Activated B cell treated with CpG ODN at 0.5 μM for 24 hours (primary cell): Measurements from ENCODE around the gene ZNF575. TPM values are rescaled to one million over a fixed set of nuclear protein-coding genes. Genes with fewer than 3 reads are reported as not detected.

ENCODE experiments used
- ATAC-seq: fragments of 200-7000 bp; cut with Tn5 transposase; one replicate; pipeline ENCODE4 v1.10.0; 2021; ENCODE audit warnings: low read depth, mild to moderate bottlenecking, moderate library complexity
- CTCF ChIA-PET: fragments of 350-600 bp; sonication (Branson Sonifier 250); formaldehyde crosslinking; loops from one replicate; lab custom pipeline; 2021; ENCODE audit warnings: antibody characterized with exemption; lab: Charles Lee
- POLR2A ChIA-PET: fragments of 350-600 bp; sonication (Branson Sonifier 250); formaldehyde crosslinking; loops from one replicate; lab custom pipeline; 2021; ENCODE audit warnings: antibody characterized with exemption; lab: Charles Lee
- DNase-seq: peaks from one replicate; pipeline ENCODE4 v3.0.0; 2022
- H3K27ac Mint-ChIP-seq: one replicate; pipeline ENCODE4 v1.8.0; 2020; ENCODE audit warnings: mixed read lengths
- H3K27me3 Mint-ChIP-seq: one replicate; pipeline ENCODE4 v1.8.0; 2021; ENCODE audit warnings: mixed read lengths
- H3K36me3 Mint-ChIP-seq: one replicate; pipeline ENCODE4 v1.8.0; 2021; ENCODE audit warnings: low read depth, mixed read lengths
- H3K4me1 Mint-ChIP-seq: one replicate; pipeline ENCODE4 v1.8.0; 2021; ENCODE audit warnings: mixed read lengths
- H3K4me3 Mint-ChIP-seq: one replicate; pipeline ENCODE4 v1.8.0; 2020; ENCODE audit warnings: mild to moderate bottlenecking, mixed read lengths
- H3K9me3 Mint-ChIP-seq: one replicate; pipeline ENCODE4 v1.8.0; 2020; ENCODE audit warnings: mixed read lengths
- CTCF ChIP-seq: fragments of 200-600 bp; IDR thresholded peaks from one replicate; pipeline ENCODE4 v1.8.0; 2022; ENCODE audit warnings: antibody characterized with exemption, mild to moderate bottlenecking
- intact Hi-C: fragments of 100-400 bp; cut with micrococcal nuclease; formaldehyde crosslinking; loops from one replicate; pipeline ENCODE4 v1.15.1; 2024
- total RNA-seq: library from RNA; stranded (reverse); gene quantifications from 2 replicates; pipeline ENCODE4 v1.2.3, GENCODE V29; 2022

Gene ZNF575
- total RNA-seq, 1 donor from 2014 or later: 1.9 TPM

GRCh38 chr19:43540381-43540780 lies 7.4 kb downstream of the ZNF575 start:
- Mint-ChIP-seq H3K36me3 (peaks cover 75% of the 10 kb centered on the region), H3K4me3 (no peak overlapping the region), H3K27ac (no peak overlapping the region)

GRCh38 chr19:43541920-43542650 lies 9.1 kb downstream of the ZNF575 start:
- Mint-ChIP-seq H3K27me3 (no peaks in the 10 kb centered on the region), H3K4me3 (no peak overlapping the region), H3K9me3 (peaks cover 7% of the 10 kb centered on the region), H3K27ac (no peak overlapping the region), H3K4me1 (no peaks in the 10 kb centered on the region), H3K36me3 (peaks cover 76% of the 10 kb centered on the region)
- DNase-seq: no peak
- POLR2A ChIA-PET: no interaction called here
- CTCF ChIA-PET: no interaction called here
- no peak for TF ChIP-seq CTCF
- intact Hi-C loops: no loop called here
- ATAC-seq: no peak

More at GRCh38 chr19:43540381-43540780, 7.4 kb downstream of the ZNF575 start:
- ATAC-seq (no peak), DNase-seq (no peak)
- peaks cover 1% of the 10 kb centered on the region for H3K4me1 Mint-ChIP-seq
- POLR2A ChIA-PET: no interaction called here
- H3K9me3 Mint-ChIP-seq: peaks cover 7% of the 10 kb centered on the region
- intact Hi-C loops: no loop called here
- H3K27me3 Mint-ChIP-seq: no peaks in the 10 kb centered on the region
- CTCF ChIA-PET: interaction anchor here (1.5 kb wide), 1 partner anchor 16 kb away, joined by 4 read pairs; no protein-coding TSS in a partner anchor
- no peak for TF ChIP-seq CTCF

- TF ChIP-seq CTCF: no peak
- H3K27ac Mint-ChIP-seq: no peak overlapping the region
- intact Hi-C loops: no loop called here
- peaks cover 67% of the 10 kb centered on the region for H3K36me3 Mint-ChIP-seq
- ChIA-PET POLR2A (interaction anchor here (0.7 kb wide), 1 partner anchor 80 kb away, joined by 4 read pairs; no protein-coding TSS in a partner anchor), CTCF (no interaction called here)
- H3K4me1 Mint-ChIP-seq: no peaks in the 10 kb centered on the region
- H3K27me3 Mint-ChIP-seq: no peaks in the 10 kb centered on the region
- ATAC-seq (no peak), DNase-seq (no peak)
- peaks cover 3% of the 10 kb centered on the region for H3K9me3 Mint-ChIP-seq
- no peak overlapping the region for H3K4me3 Mint-ChIP-seq
These were observed 11.1 kb downstream of the ZNF575 start for GRCh38 chr19:43544077-43544476.

- Mint-ChIP-seq H3K4me3 (no peak overlapping the region), H3K27ac (peak overlapping the region; percentile 18), H3K4me1 (no peaks in the 10 kb centered on the region), H3K36me3 (peaks cover 63% of the 10 kb centered on the region), H3K27me3 (no peaks in the 10 kb centered on the region), H3K9me3 (no peaks in the 10 kb centered on the region)
- ChIA-PET CTCF (no interaction called here), POLR2A (no interaction called here)
- ATAC-seq (no peak), DNase-seq (no peak)
- no peak for TF ChIP-seq CTCF
- intact Hi-C loops: no loop called here
These were observed 12.3 kb downstream of the ZNF575 start for GRCh38 chr19:43545276-43545675.

GRCh38 chr19:43545981-43546380 lies 13.0 kb downstream of the ZNF575 start:
- CTCF ChIA-PET: no interaction called here
- DNase-seq: no peak
- no peak overlapping the region for H3K4me3 Mint-ChIP-seq
- H3K9me3 Mint-ChIP-seq: no peaks in the 10 kb centered on the region
- no peak for TF ChIP-seq CTCF
- no peak for ATAC-seq
- peaks cover 64% of the 10 kb centered on the region for H3K36me3 Mint-ChIP-seq
- no peaks in the 10 kb centered on the region for H3K27me3 Mint-ChIP-seq
- POLR2A ChIA-PET: no interaction called here
- intact Hi-C loops: no loop called here
- H3K27ac Mint-ChIP-seq: no peak overlapping the region
- no peaks in the 10 kb centered on the region for H3K4me1 Mint-ChIP-seq
